Brain microvascular endothelial cell (primary cell): Measurements from ENCODE around the gene HAND1.

Experiments used
- DNase-seq: peaks from one replicate; pipeline ENCODE4 v3.0.0-alpha.2; 2020
- H3K27ac ChIP-seq: fragments of 250-450 bp; sonication (Bioruptor Pico); 2 replicates; pipeline ENCODE4 v1.5.1; 2020; ENCODE audit warnings: mild to moderate bottlenecking, moderate library complexity
- H3K27me3 ChIP-seq: fragments of 250-450 bp; sonication (Bioruptor Pico); replicated peaks from 2 replicates; pipeline ENCODE4 v1.5.1; 2020; ENCODE audit warnings: mild to moderate bottlenecking
- H3K36me3 ChIP-seq: fragments of 250-450 bp; sonication (Bioruptor Pico); replicated peaks from 2 replicates; pipeline ENCODE4 v1.5.1; 2020; ENCODE audit warnings: mild to moderate bottlenecking
- H3K4me3 ChIP-seq: 2 replicates; pipeline ENCODE4 v1.5.1; 2011; ENCODE audit warnings: low read depth, mild to moderate bottlenecking, control low read depth, low read length, moderate library complexity
- CTCF ChIP-seq: IDR thresholded peaks from 2 replicates; pipeline ENCODE4 v1.5.1; 2011; ENCODE audit warnings: low read depth, mild to moderate bottlenecking, moderate library complexity, low read length, control low read depth, inconsistent platforms; ENCODE audit errors: missing control alignments
- in situ Hi-C: cut with HindIII; loops from 2 replicates; pipeline ENCODE4 v1.10.0; 2017; ENCODE audit warnings: low sequenced_read_pairs, low pct_ligation_motif_present

Gene HAND1

GRCh38 chr5:154511984-154512383, 34.0 kb upstream of the HAND1 start:
- DNase-seq, result no peak
- no peak for TF ChIP-seq CTCF
- Histone ChIP-seq H3K36me3 (no peaks in the 10 kb centered on the region), H3K27me3 (peaks cover 9% of the 10 kb centered on the region), H3K27ac (no peak overlapping the region), H3K4me3 (no peak overlapping the region)
- in situ Hi-C loops, result no loop called here

- in situ Hi-C loops, result no loop called here
- DNase-seq, result no peak
- H3K27me3 ChIP-seq, result peaks cover 9% of the 10 kb centered on the region
- TF ChIP-seq CTCF, result no peak
- H3K36me3 ChIP-seq, result no peaks in the 10 kb centered on the region
- H3K4me3 ChIP-seq, result no peak overlapping the region
- no peak overlapping the region for H3K27ac ChIP-seq
These were observed 31.9 kb upstream of the HAND1 start for GRCh38 chr5:154509784-154510555.

- in situ Hi-C loops, result no loop called here
- H3K27ac ChIP-seq, result no peak overlapping the region
- DNase-seq, result no peak
- H3K27me3 ChIP-seq, result peaks cover 2% of the 10 kb centered on the region
- no peak overlapping the region for H3K4me3 ChIP-seq
- TF ChIP-seq CTCF, result no peak
- H3K36me3 ChIP-seq, result no peaks in the 10 kb centered on the region
These were observed 30.1 kb upstream of the HAND1 start for GRCh38 chr5:154508114-154508513.

GRCh38 chr5:154506716-154507080, 28.7 kb upstream of the HAND1 start:
- Histone ChIP-seq H3K27me3 (peaks cover 8% of the 10 kb centered on the region), H3K4me3 (no peak overlapping the region), H3K27ac (no peak overlapping the region), H3K36me3 (no peaks in the 10 kb centered on the region)
- no peak for DNase-seq
- no peak for TF ChIP-seq CTCF
- in situ Hi-C loops, result no loop called here

GRCh38 chr5:154506049-154506715, 28.2 kb upstream of the HAND1 start:
- Histone ChIP-seq H3K36me3 (no peaks in the 10 kb centered on the region), H3K4me3 (no peak overlapping the region), H3K27ac (no peak overlapping the region), H3K27me3 (peaks cover 10% of the 10 kb centered on the region)
- in situ Hi-C loops, result no loop called here
- TF ChIP-seq CTCF, result no peak
- no peak for DNase-seq
